Activated naive CD8-positive, alpha-beta T cell treated with anti-CD3 and anti-CD28 coated beads, Interleukin-2, amount 50 U/mL, for 24 hours (primary cell): Measurements from ENCODE around the gene PHYHD1.
A peak's percentile ranks its signal among the peaks of the same experiment; 100 is the strongest.
"Not testable (repeated sequence)": the region's sequence is repeated elsewhere in the genome, so short reads cannot be mapped to it uniquely, and the experiment has no call there.

Source experiments
- ATAC-seq: fragments of 150-1000 bp; cut with Tn5 transposase; one replicate; pipeline ENCODE4 v1.10.0; 2021
- DNase-seq: peaks from one replicate; pipeline ENCODE4 v3.0.0; 2021
- H3K27ac Mint-ChIP-seq: one replicate; pipeline ENCODE4 v1.8.0; 2021; ENCODE audit warnings: mild to moderate bottlenecking, mixed read lengths
- H3K27me3 Mint-ChIP-seq: one replicate; pipeline ENCODE4 v1.8.0; 2021; ENCODE audit warnings: mixed read lengths
- H3K36me3 Mint-ChIP-seq: one replicate; pipeline ENCODE4 v1.8.0; 2021; ENCODE audit warnings: low read depth, mixed read lengths
- H3K4me1 Mint-ChIP-seq: one replicate; pipeline ENCODE4 v1.8.0; 2021; ENCODE audit warnings: mixed read lengths
- H3K4me3 Mint-ChIP-seq: one replicate; pipeline ENCODE4 v1.8.0; 2021; ENCODE audit warnings: mild to moderate bottlenecking, moderate library complexity, mixed read lengths
- H3K9me3 Mint-ChIP-seq: one replicate; pipeline ENCODE4 v1.8.0; 2021; ENCODE audit warnings: mixed read lengths

PHYHD1 gene

DNA sequence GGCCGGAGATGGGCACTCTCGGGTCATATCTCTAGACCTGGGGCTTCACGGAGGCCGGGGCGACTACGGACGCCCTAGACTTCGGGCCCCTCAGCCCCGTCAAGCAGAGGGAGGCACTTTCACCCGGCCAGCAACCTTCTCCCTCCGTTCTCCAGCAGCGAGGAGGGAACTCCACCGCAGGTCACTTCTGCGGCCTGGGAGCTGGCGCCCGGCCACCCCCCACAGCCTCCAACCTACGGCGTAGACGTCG lies 26.4 kb downstream of the PHYHD1 start:
- no peak for DNase-seq
- Mint-ChIP-seq H3K27me3 (no peaks in the 10 kb centered on the region), H3K27ac (peak overlapping the region; percentile 98), H3K4me3 (peak overlapping the region; percentile 83), H3K9me3 (no peaks in the 10 kb centered on the region), H3K36me3 (peaks cover 19% of the 10 kb centered on the region), H3K4me1 (peaks cover 42% of the 10 kb centered on the region)
- peak; percentile 16 for ATAC-seq

DNA sequence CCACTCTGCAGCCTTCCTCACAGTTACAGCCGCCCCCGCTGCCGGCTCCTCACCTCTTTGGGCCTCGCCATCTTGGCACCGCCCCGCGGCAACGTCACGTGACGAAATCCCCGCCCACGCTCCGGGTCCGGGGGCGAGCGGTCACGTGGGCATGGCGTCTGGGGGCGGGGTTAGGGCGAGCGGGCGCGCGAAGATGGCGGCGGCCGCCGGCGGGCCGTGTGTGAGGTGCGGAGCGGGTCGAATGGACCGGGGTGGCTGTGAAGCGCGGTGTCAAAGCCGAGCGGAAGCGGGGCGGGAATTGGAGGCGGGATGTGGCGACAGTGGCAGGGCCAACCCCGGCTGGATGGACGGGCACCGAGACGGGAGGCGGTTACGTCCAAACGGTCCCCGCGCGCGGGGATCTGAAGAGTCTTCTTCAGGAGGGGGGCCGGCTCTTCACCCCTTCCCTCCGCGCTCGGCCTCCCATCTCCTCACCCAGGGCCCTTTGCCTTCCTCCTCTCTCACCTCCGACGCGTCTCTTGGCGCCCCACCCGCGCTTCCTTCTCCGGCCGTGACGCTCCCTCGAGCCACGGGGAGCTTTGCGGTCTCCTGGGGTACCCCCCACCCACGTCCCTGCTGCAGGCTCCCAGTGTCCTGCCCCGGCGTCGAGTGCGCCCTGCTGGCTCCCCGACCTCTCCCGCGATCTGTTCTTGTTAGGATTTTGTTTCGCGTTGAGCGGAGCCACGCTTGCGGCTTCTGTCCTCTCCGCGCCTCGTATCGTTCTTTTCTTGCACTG lies 26.9 kb downstream of the PHYHD1 start, which contains the start of the genes DOLK and NUP188:
TSS of gene DOLK (minus strand) at position 77 of the 775 bp plus-strand sequence. CDS start 300 bp downstream, outside the sequence.
TSS of gene NUP188 (plus strand) at position 173 of the 775 bp plus-strand sequence. CDS start at position 194, 21 bp downstream.
- DNase-seq: peak; percentile 100
- H3K4me1 Mint-ChIP-seq: peaks cover 43% of the 10 kb centered on the region
- H3K27ac Mint-ChIP-seq: peak within 1 kb of the TSS; percentile 98
- H3K9me3 Mint-ChIP-seq: no peaks in the 10 kb centered on the region
- peak within 1 kb of the TSS; percentile 83 for H3K4me3 Mint-ChIP-seq
- H3K36me3 Mint-ChIP-seq: peaks cover 21% of the 10 kb centered on the region
- no peaks in the 10 kb centered on the region for H3K27me3 Mint-ChIP-seq
- peak; percentile 82 for ATAC-seq

DNA sequence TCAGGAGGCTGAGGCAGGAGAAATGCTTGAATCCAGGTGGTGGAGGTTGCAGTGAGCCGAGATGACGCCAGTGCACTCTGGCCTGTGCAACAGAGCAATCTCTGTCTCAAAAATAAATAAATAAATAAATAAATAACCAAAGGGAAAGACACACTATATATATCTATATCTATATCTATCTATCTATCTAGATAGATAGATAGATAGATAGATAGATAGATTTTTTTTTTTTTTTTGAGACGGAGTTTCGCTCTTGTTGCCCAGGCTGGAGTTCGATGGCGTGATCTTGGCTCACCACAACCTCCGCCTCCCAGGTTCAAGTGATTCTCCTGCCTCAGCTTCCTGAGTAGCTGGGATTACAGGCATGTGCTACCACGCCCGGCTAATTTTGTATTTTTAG lies 40.6 kb downstream of the PHYHD1 start:
- not testable (repeated sequence) for H3K27me3 Mint-ChIP-seq, H3K4me1 Mint-ChIP-seq, H3K27ac Mint-ChIP-seq, H3K9me3 Mint-ChIP-seq, ATAC-seq, DNase-seq, H3K4me3 Mint-ChIP-seq
- peaks cover 29% of the 10 kb centered on the region for H3K36me3 Mint-ChIP-seq

DNA sequence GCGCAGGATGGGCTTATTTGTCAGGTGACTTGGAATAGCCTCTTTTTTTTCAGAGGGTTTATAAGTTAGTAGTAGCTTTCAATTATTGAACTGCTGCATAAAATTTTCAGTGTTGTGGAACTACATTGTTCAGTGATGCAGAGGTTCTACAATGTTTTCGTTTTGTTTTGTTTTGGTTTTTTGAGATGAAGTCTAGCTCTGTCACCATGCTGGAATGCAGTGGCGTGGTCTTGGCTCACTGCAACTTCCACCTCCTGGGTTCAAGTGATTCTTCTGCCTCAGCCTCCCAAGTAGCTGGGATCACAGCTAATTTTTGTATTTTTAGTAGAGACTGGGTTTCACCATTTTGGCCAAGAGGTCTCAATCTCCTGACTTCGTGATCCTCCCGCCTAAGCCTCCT lies 48.7 kb downstream of the PHYHD1 start:
- Mint-ChIP-seq H3K27ac (no peak overlapping the region), H3K4me1 (no peaks in the 10 kb centered on the region), H3K27me3 (no peaks in the 10 kb centered on the region), H3K36me3 (peaks cover 48% of the 10 kb centered on the region), H3K9me3 (no peaks in the 10 kb centered on the region), H3K4me3 (no peak overlapping the region)
- ATAC-seq (no peak), DNase-seq (no peak)

DNA sequence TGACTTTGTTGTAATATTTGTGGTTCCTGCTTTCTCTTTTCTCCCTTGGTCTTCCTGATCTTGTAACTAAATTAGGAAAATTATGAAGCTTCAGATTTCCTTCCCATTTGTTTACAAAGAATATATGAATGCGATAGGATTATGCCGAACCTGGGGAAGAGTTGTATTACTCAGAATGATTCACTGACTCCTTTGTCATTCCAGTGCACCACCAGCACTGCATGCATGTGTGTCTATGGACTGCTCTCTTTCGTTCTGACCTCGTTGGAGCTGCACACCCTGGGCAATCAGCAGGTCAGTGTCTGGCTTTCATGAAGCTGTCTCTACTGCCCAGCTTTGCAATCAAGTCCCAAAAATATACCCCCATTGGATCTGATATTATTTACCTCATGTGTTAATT lies 52.2 kb downstream of the PHYHD1 start:
- H3K4me3 Mint-ChIP-seq: no peak overlapping the region
- H3K27ac Mint-ChIP-seq: no peak overlapping the region
- no peak for ATAC-seq
- H3K27me3 Mint-ChIP-seq: no peaks in the 10 kb centered on the region
- no peak for DNase-seq
- H3K4me1 Mint-ChIP-seq: no peaks in the 10 kb centered on the region
- peaks cover 64% of the 10 kb centered on the region for H3K36me3 Mint-ChIP-seq
- no peaks in the 10 kb centered on the region for H3K9me3 Mint-ChIP-seq

DNA sequence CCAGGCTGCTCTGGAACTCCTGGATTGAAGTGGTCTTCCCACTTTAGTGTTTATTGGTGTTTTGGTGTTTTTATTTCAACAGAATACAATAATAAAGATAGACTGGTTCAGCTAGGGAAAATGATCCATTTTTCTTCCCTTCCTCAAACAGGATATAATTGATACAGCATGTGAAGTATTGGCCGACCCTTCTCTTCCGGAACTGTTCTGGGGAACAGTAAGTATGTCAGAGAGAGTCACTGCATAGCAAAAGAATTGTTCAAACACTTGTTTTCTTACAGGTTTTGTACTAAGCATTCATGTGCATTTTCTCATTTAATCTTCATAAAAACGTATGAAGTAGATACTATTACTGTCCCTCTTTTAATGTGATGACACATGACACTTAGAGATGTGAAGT lies 58.3 kb downstream of the PHYHD1 start:
- no peaks in the 10 kb centered on the region for H3K27me3 Mint-ChIP-seq
- no peak for DNase-seq
- peaks cover 69% of the 10 kb centered on the region for H3K36me3 Mint-ChIP-seq
- no peaks in the 10 kb centered on the region for H3K4me1 Mint-ChIP-seq
- H3K9me3 Mint-ChIP-seq: no peaks in the 10 kb centered on the region
- no peak for ATAC-seq
- no peak overlapping the region for H3K27ac Mint-ChIP-seq
- H3K4me3 Mint-ChIP-seq: no peak overlapping the region

DNA sequence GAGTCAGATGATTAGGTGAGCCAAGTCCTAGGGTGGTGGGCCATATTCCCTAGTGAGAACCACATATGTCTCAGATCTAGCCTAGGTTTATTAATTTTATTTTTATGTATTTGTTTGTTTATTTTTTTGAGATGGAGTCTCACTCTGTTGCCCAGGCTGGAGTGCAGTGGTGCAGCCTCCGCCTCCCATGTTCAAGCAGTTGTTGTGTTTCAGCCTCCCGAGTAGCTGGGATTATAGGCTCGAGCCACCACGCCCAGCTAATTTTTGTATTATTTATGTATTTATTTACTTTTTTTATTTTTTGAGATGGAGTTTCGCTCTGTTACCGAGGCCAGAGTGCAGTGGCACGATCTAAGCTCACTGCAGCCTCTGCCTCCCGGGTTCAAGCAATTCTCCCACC lies 62.8 kb downstream of the PHYHD1 start:
- Mint-ChIP-seq H3K4me3 (no peak overlapping the region), H3K4me1 (no peaks in the 10 kb centered on the region), H3K27me3 (no peaks in the 10 kb centered on the region), H3K9me3 (no peaks in the 10 kb centered on the region), H3K27ac (no peak overlapping the region), H3K36me3 (peaks cover 74% of the 10 kb centered on the region)
- DNase-seq (no peak), ATAC-seq (no peak)

DNA sequence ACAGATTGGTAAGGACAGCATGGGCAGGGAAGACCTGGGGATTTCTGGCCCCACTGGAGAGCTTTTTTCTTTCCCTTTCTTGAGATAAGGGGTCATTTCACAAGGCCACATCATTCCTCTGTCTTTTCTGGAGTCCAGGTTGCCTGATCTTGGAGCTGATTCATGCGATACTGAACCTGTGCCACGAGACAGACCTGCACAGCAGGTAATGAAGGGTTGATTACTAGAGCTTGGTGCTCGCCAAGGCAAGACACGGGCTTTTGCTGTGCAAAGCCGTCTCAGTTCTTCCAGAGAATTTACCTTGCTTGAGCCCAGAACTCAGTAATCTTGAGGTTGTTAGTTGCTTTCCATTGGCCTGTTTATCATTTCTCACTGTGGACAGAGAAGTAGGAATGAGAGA lies 65.9 kb downstream of the PHYHD1 start:
- Mint-ChIP-seq H3K27ac (no peak overlapping the region), H3K36me3 (peaks cover 60% of the 10 kb centered on the region), H3K4me1 (no peaks in the 10 kb centered on the region), H3K27me3 (no peaks in the 10 kb centered on the region), H3K4me3 (no peak overlapping the region), H3K9me3 (no peaks in the 10 kb centered on the region)
- ATAC-seq: no peak
- DNase-seq: no peak

DNA sequence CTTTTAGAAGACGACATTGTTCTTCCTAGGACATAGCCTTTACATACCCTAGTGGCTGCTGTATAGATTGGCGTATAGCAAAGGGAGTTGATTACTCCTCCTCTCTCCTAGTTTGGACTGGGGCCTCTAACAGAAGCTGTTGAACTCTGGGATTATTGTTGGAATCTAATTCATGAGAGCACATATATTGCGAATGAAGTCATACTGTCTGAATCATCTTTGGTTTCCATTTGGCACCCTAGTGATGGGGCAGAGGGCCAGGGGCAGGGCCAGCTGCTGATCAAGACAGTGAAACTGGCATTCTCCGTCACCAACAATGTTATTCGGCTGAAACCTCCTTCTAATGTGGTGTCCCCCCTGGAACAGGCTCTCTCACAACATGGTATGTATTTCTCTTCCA lies 67.0 kb downstream of the PHYHD1 start:
- ATAC-seq (no peak), DNase-seq (no peak)
- no peak overlapping the region for H3K4me3 Mint-ChIP-seq
- H3K9me3 Mint-ChIP-seq: no peaks in the 10 kb centered on the region
- peaks cover 58% of the 10 kb centered on the region for H3K36me3 Mint-ChIP-seq
- no peaks in the 10 kb centered on the region for H3K4me1 Mint-ChIP-seq
- H3K27ac Mint-ChIP-seq: no peak overlapping the region
- no peaks in the 10 kb centered on the region for H3K27me3 Mint-ChIP-seq
